Caco-2 (cell line): ENCODE results near the gene ATAD3B. TPM values are rescaled to one million over a fixed set of nuclear protein-coding genes. Genes with fewer than 3 reads are reported as not detected.
"Not testable (repeated sequence)": the region's sequence is repeated elsewhere in the genome, so short reads cannot be mapped to it uniquely, and the experiment has no call there.

ENCODE experiments used
- BruUV-seq: library from RNA; stranded (reverse); fragments of 400-500 nt; replicated peaks from 2 replicates; lab custom pipeline; 2021; lab: Mats Ljungman, UMichigan
- CTCF ChIA-PET: fragments of 300-600 bp; sonication (Branson Sonifier 250); formaldehyde crosslinking; loops from one replicate; lab custom pipeline; 2022; ENCODE audit warnings: antibody characterized with exemption; lab: Charles Lee
- POLR2A ChIA-PET: fragments of 300-600 bp; sonication (Branson Sonifier 250); formaldehyde crosslinking; loops from one replicate; lab custom pipeline; 2022; ENCODE audit warnings: antibody characterized with exemption; lab: Charles Lee
- DNase-seq, 2 experiments: peaks; one replicate each; pipeline versions ENCODE4 v3.0.0 to v3.0.0-alpha.2; 2020 to 2022
- H3K27me3 ChIP-seq: replicated peaks from 2 replicates; pipeline ENCODE4 v1.6.0; 2011; ENCODE audit warnings: low read length; ENCODE audit not compliant: control insufficient read depth, insufficient read depth
- H3K36me3 ChIP-seq: 2 replicates; pipeline ENCODE4 v1.5.1; 2011; ENCODE audit warnings: low read length; ENCODE audit not compliant: control insufficient read depth, insufficient read depth
- H3K4me1 ChIP-seq: fragments of 250-450 bp; sonication (Bioruptor Pico); 2 replicates; pipeline ENCODE4 v1.5.1; 2020; ENCODE audit warnings: mild to moderate bottlenecking
- H3K4me3 ChIP-seq: 2 replicates; pipeline ENCODE4 v1.5.1; 2011; ENCODE audit warnings: low read depth, mild to moderate bottlenecking, control low read depth, low read length
- H3K9me3 ChIP-seq: fragments of 250-450 bp; sonication (Bioruptor Pico); 2 replicates; pipeline ENCODE4 v1.5.1; 2020; ENCODE audit warnings: mild to moderate bottlenecking, moderate library complexity
- H3K27ac Mint-ChIP-seq: one replicate; pipeline ENCODE4 v1.8.0; 2022; ENCODE audit warnings: mixed read lengths; ENCODE audit not compliant: unreplicated experiment
- H3K27me3 Mint-ChIP-seq: one replicate; pipeline ENCODE4 v1.8.0; 2022; ENCODE audit warnings: mixed read lengths; ENCODE audit not compliant: insufficient read depth, unreplicated experiment
- H3K36me3 Mint-ChIP-seq: one replicate; pipeline ENCODE4 v1.8.0; 2022; ENCODE audit warnings: mild to moderate bottlenecking, mixed read lengths; ENCODE audit not compliant: insufficient read depth, unreplicated experiment
- H3K4me1 Mint-ChIP-seq: one replicate; pipeline ENCODE4 v1.8.0; 2022; ENCODE audit warnings: low read depth, mixed read lengths; ENCODE audit not compliant: unreplicated experiment
- H3K4me3 Mint-ChIP-seq: one replicate; pipeline ENCODE4 v1.8.0; 2022; ENCODE audit warnings: mild to moderate bottlenecking, moderate library complexity, mixed read lengths; ENCODE audit not compliant: unreplicated experiment
- H3K9me3 Mint-ChIP-seq: one replicate; pipeline ENCODE4 v1.8.0; 2022; ENCODE audit warnings: mixed read lengths; ENCODE audit not compliant: unreplicated experiment
- intact Hi-C: fragments of 100-400 bp; cut with micrococcal nuclease; formaldehyde crosslinking; loops from one replicate; pipeline ENCODE4 v1.10.0; 2022; ENCODE audit not compliant: unreplicated experiment
- total RNA-seq: library from RNA; stranded (reverse); gene quantifications from 2 replicates; pipeline ENCODE4 v1.2.3, GENCODE V29; 2022
- TF ChIP-seq, protein P1 (sequence below), 2 experiments: fragments of 200-600 bp in 1 of 2; IDR thresholded peaks; 1 replicate in 1 of 2; 2 replicates in 1 of 2; pipeline versions ENCODE4 v1.5.1 to v1.8.0; 2011 to 2022; ENCODE audit warnings: antibody characterized with exemption in 1 of 2, control low read depth in 1 of 2, inconsistent platforms in 1 of 2, low read depth in 1 of 2, low read length in 1 of 2, mild to moderate bottlenecking in 1 of 2, moderate library complexity in 1 of 2; ENCODE audit not compliant: insufficient read depth in 1 of 2, severe bottlenecking in 1 of 2, unreplicated experiment in 1 of 2

ATAD3B gene
- total RNA-seq, 1 experiment from 2014 or later, result 48.1 TPM

DNA sequence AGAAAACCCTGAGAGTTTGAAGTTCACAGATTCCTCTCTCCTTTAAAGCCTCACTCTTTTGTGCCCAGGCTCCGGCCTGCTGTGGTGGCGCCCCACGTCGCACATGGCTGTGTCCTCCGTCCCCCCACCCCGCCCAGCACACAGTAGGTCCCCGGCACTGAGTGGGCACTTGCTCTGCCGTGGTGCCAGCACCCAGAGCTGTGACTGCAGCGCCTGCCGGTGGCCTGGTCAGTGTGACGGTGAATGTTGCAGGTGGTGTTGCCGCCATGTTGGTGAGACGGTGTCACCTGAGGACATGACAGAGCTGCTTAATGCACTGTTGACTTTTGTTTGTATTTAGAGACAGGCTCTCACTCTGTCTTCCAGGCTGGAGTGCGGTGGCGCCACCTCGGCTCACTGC, 18.7 kb upstream of the ATAD3B start:
- H3K4me3 ChIP-seq, result no peak overlapping the region
- H3K36me3 ChIP-seq, result no peaks in the 10 kb centered on the region
- Mint-ChIP-seq H3K36me3 (no peaks in the 10 kb centered on the region), H3K9me3 (no peaks in the 10 kb centered on the region), H3K27me3 (no peaks in the 10 kb centered on the region), H3K4me1 (peaks cover 8% of the 10 kb centered on the region), H3K27ac (no peak overlapping the region), H3K4me3 (no peak overlapping the region)
- H3K4me1 ChIP-seq, result no peaks in the 10 kb centered on the region
- DNase-seq, result no peak
- POLR2A ChIA-PET, result no interaction called here
- CTCF ChIA-PET, result no interaction called here
- no peaks in the 10 kb centered on the region for H3K9me3 ChIP-seq
- intact Hi-C loops, result no loop called here
- BruUV-seq, result no TSS peak
- no peaks in the 10 kb centered on the region for H3K27me3 ChIP-seq
- TF ChIP-seq, protein P1, sequence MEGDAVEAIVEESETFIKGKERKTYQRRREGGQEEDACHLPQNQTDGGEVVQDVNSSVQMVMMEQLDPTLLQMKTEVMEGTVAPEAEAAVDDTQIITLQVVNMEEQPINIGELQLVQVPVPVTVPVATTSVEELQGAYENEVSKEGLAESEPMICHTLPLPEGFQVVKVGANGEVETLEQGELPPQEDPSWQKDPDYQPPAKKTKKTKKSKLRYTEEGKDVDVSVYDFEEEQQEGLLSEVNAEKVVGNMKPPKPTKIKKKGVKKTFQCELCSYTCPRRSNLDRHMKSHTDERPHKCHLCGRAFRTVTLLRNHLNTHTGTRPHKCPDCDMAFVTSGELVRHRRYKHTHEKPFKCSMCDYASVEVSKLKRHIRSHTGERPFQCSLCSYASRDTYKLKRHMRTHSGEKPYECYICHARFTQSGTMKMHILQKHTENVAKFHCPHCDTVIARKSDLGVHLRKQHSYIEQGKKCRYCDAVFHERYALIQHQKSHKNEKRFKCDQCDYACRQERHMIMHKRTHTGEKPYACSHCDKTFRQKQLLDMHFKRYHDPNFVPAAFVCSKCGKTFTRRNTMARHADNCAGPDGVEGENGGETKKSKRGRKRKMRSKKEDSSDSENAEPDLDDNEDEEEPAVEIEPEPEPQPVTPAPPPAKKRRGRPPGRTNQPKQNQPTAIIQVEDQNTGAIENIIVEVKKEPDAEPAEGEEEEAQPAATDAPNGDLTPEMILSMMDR (IDR thresholded peaks at IDR 0.05; ENCODE audit: insufficient read depth in 1 of 2, low read depth in 1 of 2, low read length in 1 of 2, severe bottlenecking in 1 of 2, unreplicated experiment in 1 of 2), result no peak

DNA sequence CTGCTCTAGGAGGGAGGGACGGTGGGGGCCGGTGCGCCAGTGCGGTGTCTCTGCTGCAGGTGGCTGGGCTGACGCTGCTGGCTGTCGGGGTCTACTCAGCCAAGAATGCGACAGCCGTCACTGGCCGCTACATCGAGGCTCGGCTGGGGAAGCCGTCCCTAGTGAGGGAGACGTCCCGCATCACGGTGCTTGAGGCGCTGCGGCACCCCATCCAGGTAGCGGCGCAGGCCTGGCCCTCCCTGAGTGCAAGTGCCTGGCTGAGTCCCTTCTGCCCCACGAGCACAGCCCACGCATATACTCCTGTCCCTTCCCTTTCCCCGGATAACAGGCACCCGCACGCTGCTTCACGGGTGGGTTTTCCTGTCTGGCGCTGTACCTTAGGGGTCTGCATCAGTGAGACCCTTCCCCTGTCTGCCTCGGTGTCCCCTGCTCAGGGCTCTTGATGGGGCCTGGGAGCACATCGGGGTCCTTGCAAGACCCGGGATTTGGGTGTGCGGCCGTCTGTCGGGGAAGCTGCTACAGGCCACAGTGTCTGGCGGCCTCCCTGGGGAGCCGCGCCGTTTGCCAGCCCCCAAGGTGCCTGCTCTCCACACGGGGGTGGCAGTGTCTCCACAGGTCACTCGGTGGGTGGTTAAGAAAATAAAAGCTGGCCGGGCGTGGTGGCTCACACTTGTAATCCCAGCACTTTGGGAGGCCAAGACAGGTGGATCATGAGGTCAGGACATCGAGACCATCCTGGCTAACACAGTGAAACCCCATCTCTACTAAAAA, 17.1 kb upstream of the ATAD3B start:
- POLR2A ChIA-PET, H3K9me3 ChIP-seq, CTCF ChIA-PET, H3K36me3 ChIP-seq, DNase-seq, H3K36me3 Mint-ChIP-seq, H3K4me1 Mint-ChIP-seq, intact Hi-C loops, H3K27me3 Mint-ChIP-seq, H3K27ac Mint-ChIP-seq, H3K4me1 ChIP-seq, H3K4me3 ChIP-seq, H3K4me3 Mint-ChIP-seq, H3K27me3 ChIP-seq, H3K9me3 Mint-ChIP-seq, BruUV-seq: not testable (repeated sequence)

DNA sequence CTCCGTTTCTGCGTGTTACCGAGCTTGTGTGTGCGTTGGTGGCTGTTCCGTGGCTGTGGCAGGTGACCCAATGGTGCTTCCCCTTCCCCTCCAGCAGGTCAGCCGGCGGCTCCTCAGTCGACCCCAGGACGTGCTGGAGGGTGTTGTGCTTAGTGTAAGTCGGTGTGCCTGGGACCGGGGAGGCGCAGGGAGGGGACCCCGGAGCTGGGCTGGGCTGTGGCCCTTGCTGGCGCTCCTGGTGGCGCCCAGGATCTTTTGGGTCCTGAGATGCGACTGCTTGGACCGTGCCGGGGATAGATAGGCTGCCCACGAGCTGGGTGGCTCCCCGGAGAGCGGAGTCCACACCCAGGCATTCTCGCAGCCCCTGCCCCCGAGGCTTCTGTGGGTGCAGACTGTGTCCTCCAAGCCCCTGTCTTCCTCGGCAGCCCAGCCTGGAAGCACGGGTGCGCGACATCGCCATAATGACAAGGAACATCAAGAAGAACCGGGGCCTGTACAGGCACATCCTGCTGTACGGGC, 16.1 kb upstream of the ATAD3B start:
- Mint-ChIP-seq H3K9me3 (no peaks in the 10 kb centered on the region), H3K4me3 (no peak overlapping the region), H3K27ac (no peak overlapping the region), H3K27me3 (no peaks in the 10 kb centered on the region), H3K36me3 (no peaks in the 10 kb centered on the region), H3K4me1 (no peaks in the 10 kb centered on the region)
- no peak for DNase-seq
- intact Hi-C loops, result no loop called here
- no peak overlapping the region for H3K4me3 ChIP-seq
- TF ChIP-seq, protein P1 (IDR thresholded peaks at IDR 0.05; ENCODE audit: insufficient read depth in 1 of 2, low read depth in 1 of 2, low read length in 1 of 2, severe bottlenecking in 1 of 2, unreplicated experiment in 1 of 2), result no peak
- no peaks in the 10 kb centered on the region for H3K4me1 ChIP-seq
- ChIA-PET CTCF (no interaction called here), POLR2A (no interaction called here)
- no TSS peak for BruUV-seq
- H3K36me3 ChIP-seq, result no peaks in the 10 kb centered on the region
- no peaks in the 10 kb centered on the region for H3K9me3 ChIP-seq
- H3K27me3 ChIP-seq, result no peaks in the 10 kb centered on the region

DNA sequence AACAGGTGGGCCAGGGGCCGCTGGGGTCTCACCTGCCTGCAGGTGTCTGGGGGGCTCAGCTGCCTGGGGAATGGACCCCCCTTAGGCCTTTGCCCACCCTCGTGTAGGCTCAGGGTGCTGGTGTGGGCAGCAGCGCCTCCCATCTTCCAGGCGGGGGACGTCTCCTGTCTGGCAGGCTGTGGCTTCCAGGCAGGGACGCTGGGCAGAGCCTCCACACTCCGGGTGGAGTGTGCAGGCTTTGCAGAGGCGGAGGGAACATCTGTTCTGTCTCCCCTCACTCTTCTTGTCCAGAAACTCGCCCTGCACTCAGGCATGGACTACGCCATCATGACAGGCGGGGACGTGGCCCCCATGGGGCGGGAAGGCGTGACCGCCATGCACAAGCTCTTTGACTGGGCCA, 15.6 kb upstream of the ATAD3B start:
- intact Hi-C loops, BruUV-seq, H3K36me3 ChIP-seq, H3K9me3 Mint-ChIP-seq, CTCF ChIA-PET, H3K9me3 ChIP-seq, H3K36me3 Mint-ChIP-seq, H3K27ac Mint-ChIP-seq, DNase-seq, H3K4me3 Mint-ChIP-seq, H3K27me3 ChIP-seq, POLR2A ChIA-PET, H3K4me1 Mint-ChIP-seq, H3K4me1 ChIP-seq, H3K4me3 ChIP-seq, H3K27me3 Mint-ChIP-seq: not testable (repeated sequence)

GRCh38 chr1:1456683-1457255, 14.8 kb upstream of the ATAD3B start:
- H3K27ac Mint-ChIP-seq, POLR2A ChIA-PET, H3K4me3 ChIP-seq, H3K27me3 ChIP-seq, H3K4me1 ChIP-seq, H3K36me3 Mint-ChIP-seq, BruUV-seq, H3K36me3 ChIP-seq, H3K4me3 Mint-ChIP-seq, H3K9me3 ChIP-seq, H3K9me3 Mint-ChIP-seq, intact Hi-C loops, H3K4me1 Mint-ChIP-seq, H3K27me3 Mint-ChIP-seq, CTCF ChIA-PET, DNase-seq: not testable (repeated sequence)
